Measurements from ENCODE around the gene RPL22. TPM values are rescaled to one million over a fixed set of nuclear protein-coding genes. Genes with fewer than 3 reads are reported as not detected.

The RPL22 gene
- total RNA-seq, 1 donor = 93.0 TPM

DNA sequence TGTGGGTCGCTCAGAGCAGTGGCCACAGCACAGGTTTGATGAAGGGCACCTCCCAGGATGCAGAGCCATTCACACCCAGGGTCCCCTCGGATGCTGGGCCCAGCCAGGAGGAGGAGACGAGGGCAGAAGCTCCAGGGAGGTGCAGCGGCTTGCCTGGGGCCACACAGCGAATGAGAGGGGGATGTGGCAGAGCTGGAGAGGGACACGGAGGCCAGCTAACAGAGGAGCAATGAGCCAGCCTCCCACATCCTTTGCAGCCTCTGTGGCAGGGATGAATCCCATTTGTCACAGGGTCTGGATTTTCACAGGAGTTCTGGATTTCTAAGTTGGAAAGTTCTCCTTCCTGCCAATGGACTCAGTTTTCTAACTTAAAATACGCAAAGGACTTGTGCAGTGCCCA lies 55.2 kb downstream of the RPL22 start:
- Histone ChIP-seq H3K4me2 (ENCODE audit: insufficient read depth, low read length) (no peak overlapping the region), H3K4me3 (ENCODE audit: insufficient read depth, low read length) (no peak overlapping the region), H3K27ac (ENCODE audit: low read depth, low read length) (no peak overlapping the region), H3K79me2 (ENCODE audit: insufficient read depth, low read length) (no peaks in the 10 kb centered on the region), H3K9me3 (ENCODE audit: low read depth, low read length) (no peaks in the 10 kb centered on the region), H4K20me1 (ENCODE audit: insufficient read depth, low read length) (no peaks in the 10 kb centered on the region), H3K36me3 (ENCODE audit: insufficient read depth, low read length) (no peaks in the 10 kb centered on the region), H3K27me3 (ENCODE audit: insufficient read depth, low read length) (peaks cover 6% of the 10 kb centered on the region), H2AFZ (ENCODE audit: low read length) (no peak overlapping the region), H3K4me1 (ENCODE audit: insufficient read depth, low read length) (no peaks in the 10 kb centered on the region)
- TF ChIP-seq, protein P1, sequence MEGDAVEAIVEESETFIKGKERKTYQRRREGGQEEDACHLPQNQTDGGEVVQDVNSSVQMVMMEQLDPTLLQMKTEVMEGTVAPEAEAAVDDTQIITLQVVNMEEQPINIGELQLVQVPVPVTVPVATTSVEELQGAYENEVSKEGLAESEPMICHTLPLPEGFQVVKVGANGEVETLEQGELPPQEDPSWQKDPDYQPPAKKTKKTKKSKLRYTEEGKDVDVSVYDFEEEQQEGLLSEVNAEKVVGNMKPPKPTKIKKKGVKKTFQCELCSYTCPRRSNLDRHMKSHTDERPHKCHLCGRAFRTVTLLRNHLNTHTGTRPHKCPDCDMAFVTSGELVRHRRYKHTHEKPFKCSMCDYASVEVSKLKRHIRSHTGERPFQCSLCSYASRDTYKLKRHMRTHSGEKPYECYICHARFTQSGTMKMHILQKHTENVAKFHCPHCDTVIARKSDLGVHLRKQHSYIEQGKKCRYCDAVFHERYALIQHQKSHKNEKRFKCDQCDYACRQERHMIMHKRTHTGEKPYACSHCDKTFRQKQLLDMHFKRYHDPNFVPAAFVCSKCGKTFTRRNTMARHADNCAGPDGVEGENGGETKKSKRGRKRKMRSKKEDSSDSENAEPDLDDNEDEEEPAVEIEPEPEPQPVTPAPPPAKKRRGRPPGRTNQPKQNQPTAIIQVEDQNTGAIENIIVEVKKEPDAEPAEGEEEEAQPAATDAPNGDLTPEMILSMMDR (IDR thresholded peaks at IDR 0.05; ENCODE audit: extremely low read depth, low read depth, low read length) = no peak
- DNase-seq (ENCODE audit: insufficient read length, low spot score, missing footprints) = no peak

DNA sequence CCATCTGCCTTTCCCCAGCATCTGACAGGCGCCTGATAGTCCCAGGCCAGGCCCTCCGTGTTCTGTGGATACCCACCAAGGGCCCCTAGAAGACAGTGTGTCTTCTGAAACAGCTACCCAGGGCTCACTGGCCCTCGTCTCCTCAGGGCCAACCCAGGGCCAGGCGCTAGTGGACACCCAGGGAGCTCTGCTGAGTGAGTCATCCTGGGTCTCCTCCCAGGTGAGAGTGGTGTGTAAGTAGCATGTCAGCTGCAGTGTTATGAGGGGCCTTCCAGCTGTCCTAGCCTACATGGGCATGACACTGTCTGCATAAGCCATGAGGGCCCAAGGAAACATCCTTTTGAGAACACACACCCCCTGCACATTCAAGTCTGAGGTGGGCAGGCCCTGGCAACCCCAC lies 56.0 kb downstream of the RPL22 start:
- no peak overlapping the region for H3K4me3 ChIP-seq (ENCODE audit: insufficient read depth, low read length)
- no peak overlapping the region for H2AFZ ChIP-seq (ENCODE audit: low read length)
- no peak for DNase-seq (ENCODE audit: insufficient read length, low spot score, missing footprints)

DNA sequence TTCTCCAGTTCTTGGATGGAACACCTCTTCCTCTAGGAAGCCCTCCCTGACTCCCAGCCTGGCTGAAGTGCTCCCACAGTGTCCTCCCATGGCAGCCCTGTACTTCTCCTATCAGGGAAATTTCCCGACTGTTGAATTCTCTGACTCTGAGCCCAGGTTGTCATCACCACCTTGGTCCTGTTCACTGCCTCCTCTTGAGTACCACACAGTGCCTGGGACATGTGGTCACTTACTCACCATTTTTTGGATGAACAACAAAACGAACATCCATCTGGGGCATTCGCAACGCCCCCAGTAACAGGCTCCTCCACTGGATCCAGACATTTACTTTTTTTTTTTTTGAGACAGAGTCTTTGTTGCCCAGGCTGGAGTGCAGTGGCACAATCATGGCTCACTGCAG lies 56.7 kb downstream of the RPL22 start:
- Histone ChIP-seq H3K9me3 (ENCODE audit: low read depth, low read length) (no peaks in the 10 kb centered on the region), H3K36me3 (ENCODE audit: insufficient read depth, low read length) (no peaks in the 10 kb centered on the region), H4K20me1 (ENCODE audit: insufficient read depth, low read length) (no peaks in the 10 kb centered on the region), H3K27ac (ENCODE audit: low read depth, low read length) (no peak overlapping the region), H2AFZ (ENCODE audit: low read length) (no peak overlapping the region), H3K4me3 (ENCODE audit: insufficient read depth, low read length) (no peak overlapping the region), H3K27me3 (ENCODE audit: insufficient read depth, low read length) (no peaks in the 10 kb centered on the region), H3K79me2 (ENCODE audit: insufficient read depth, low read length) (no peaks in the 10 kb centered on the region), H3K4me1 (ENCODE audit: insufficient read depth, low read length) (no peaks in the 10 kb centered on the region), H3K4me2 (ENCODE audit: insufficient read depth, low read length) (no peak overlapping the region)
- DNase-seq (ENCODE audit: insufficient read length, low spot score, missing footprints) = no peak
- TF ChIP-seq, protein P1 (IDR thresholded peaks at IDR 0.05; ENCODE audit: extremely low read depth, low read depth, low read length) = no peak

More for the DNA sequence above, 56.0 kb downstream of the RPL22 start:
- H4K20me1 ChIP-seq (ENCODE audit: insufficient read depth, low read length) = no peaks in the 10 kb centered on the region
- H3K27ac ChIP-seq (ENCODE audit: low read depth, low read length) = no peak overlapping the region
- TF ChIP-seq, protein P1 (IDR thresholded peaks at IDR 0.05; ENCODE audit: extremely low read depth, low read depth, low read length) = no peak
- no peaks in the 10 kb centered on the region for H3K9me3 ChIP-seq (ENCODE audit: low read depth, low read length)
- no peak overlapping the region for H3K4me2 ChIP-seq (ENCODE audit: insufficient read depth, low read length)
- no peaks in the 10 kb centered on the region for H3K4me1 ChIP-seq (ENCODE audit: insufficient read depth, low read length)
- H3K79me2 ChIP-seq (ENCODE audit: insufficient read depth, low read length) = no peaks in the 10 kb centered on the region
- H3K36me3 ChIP-seq (ENCODE audit: insufficient read depth, low read length) = no peaks in the 10 kb centered on the region
- peaks cover 5% of the 10 kb centered on the region for H3K27me3 ChIP-seq (ENCODE audit: insufficient read depth, low read length)

DNA sequence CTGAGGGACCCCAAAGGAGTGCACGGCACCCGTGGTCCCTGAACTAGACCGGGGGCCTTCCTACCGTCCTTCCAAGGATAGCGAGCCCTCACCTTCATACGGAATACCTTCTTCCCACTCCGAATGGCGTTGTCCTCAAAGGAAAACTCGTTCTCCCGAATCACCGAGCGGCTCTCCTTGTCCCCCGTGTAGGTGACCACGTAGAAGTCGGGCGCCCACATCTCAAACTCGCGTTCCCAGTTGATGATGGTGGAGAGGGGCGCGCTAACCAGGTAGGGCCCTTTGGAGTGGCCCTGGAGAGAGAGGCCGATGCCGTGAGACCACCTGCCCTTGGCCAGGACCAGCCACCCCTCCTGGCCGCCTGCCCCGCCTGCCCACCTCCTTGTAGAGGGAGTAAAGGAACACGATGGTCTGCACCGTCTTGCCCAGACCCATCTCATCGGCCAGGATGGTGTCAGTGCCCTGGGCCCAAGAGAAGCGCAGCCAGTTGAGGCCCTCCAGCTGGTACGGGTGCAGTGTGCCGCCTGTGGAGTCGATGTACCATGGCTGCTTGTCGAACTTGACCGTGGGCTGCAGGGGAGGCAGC lies 57.3 kb downstream of the RPL22 start:
- Histone ChIP-seq H3K4me1 (ENCODE audit: insufficient read depth, low read length) (no peaks in the 10 kb centered on the region), H2AFZ (ENCODE audit: low read length) (no peak overlapping the region), H3K27ac (ENCODE audit: low read depth, low read length) (no peak overlapping the region), H3K36me3 (ENCODE audit: insufficient read depth, low read length) (no peaks in the 10 kb centered on the region), H3K4me3 (ENCODE audit: insufficient read depth, low read length) (no peak overlapping the region), H3K9me3 (ENCODE audit: low read depth, low read length) (no peaks in the 10 kb centered on the region), H3K79me2 (ENCODE audit: insufficient read depth, low read length) (no peaks in the 10 kb centered on the region), H3K27me3 (ENCODE audit: insufficient read depth, low read length) (no peaks in the 10 kb centered on the region), H3K4me2 (ENCODE audit: insufficient read depth, low read length) (no peak overlapping the region), H4K20me1 (ENCODE audit: insufficient read depth, low read length) (no peaks in the 10 kb centered on the region)
- no peak for DNase-seq (ENCODE audit: insufficient read length, low spot score, missing footprints)
- TF ChIP-seq, protein P1 (IDR thresholded peaks at IDR 0.05; ENCODE audit: extremely low read depth, low read depth, low read length) = no peak
